ENCODE measurements around the gene VMP1. TPM values are rescaled to one million over a fixed set of nuclear protein-coding genes. Genes with fewer than 3 reads are reported as not detected.

VMP1 gene
- total and polyA plus RNA-seq, 4 experiments from 2014 or later: 52.9 to 113 (median 93.5) TPM

DNA sequence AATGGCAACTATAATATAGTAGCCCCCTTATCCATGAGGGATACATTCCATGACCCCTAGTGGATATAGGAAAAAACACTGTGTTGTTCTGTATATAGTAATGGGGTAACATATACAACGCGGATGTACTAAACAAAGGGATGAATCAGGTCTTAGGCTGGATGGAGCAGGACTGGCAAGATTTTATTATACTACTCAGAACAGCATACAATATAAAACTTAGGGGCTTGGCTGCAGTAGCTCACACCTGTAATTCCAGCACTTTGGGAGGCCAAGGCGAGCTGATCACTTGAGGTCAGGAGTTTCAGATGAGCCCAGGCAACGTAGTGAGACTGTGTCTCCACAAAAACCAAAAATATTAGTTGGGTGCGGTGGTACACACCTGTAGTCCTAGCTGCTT is 26.8 kb downstream of the VMP1 start:
- H3K9me3 Mint-ChIP-seq: no peaks in the 10 kb centered on the region
- no peak for DNase-seq
- no peak overlapping the region for H3K27ac ChIP-seq (ENCODE audit: low read depth, low read length)
- H3K9me3 ChIP-seq (ENCODE audit: control insufficient read depth in 1 of 2, low read length in 2 of 2): no peaks in the 10 kb centered on the region
- H3K27ac Mint-ChIP-seq: no peak overlapping the region
- H3K4me1 Mint-ChIP-seq: peaks cover 8 to 14% (median 10%) of the 10 kb centered on the region in 4 donors
- H3K27me3 Mint-ChIP-seq: no peaks in the 10 kb centered on the region
- intact Hi-C loops (cut with micrococcal nuclease): no loop called here
- POLR2A ChIA-PET (ENCODE audit: partially characterized antibody): interaction anchor here (0.7 kb wide), 1 partner anchor 125 kb away, joined by 3 read pairs; no protein-coding TSS in a partner anchor
- H3K4me3 Mint-ChIP-seq: no peak overlapping the region
- peaks cover 10% of the 10 kb centered on the region for H3K4me1 ChIP-seq (ENCODE audit: insufficient read depth, low read length)
- H3K27me3 ChIP-seq (ENCODE audit: insufficient read depth, low read length): no peaks in the 10 kb centered on the region
- CTCF ChIA-PET (ENCODE audit: partially characterized antibody): interaction anchor here (1.2 to 1.5 kb wide), 3 partner anchors 9 to 15 kb away, joined by 3 to 4 read pairs (median 3); no protein-coding TSS in a partner anchor
- H3K36me3 ChIP-seq (ENCODE audit: insufficient read depth, low read length): peaks cover 12% of the 10 kb centered on the region
- H3K4me3 ChIP-seq (ENCODE audit: low read length in 2 of 2): no peak overlapping the region
- H3K36me3 Mint-ChIP-seq: peaks cover 17 to 30% of the 10 kb centered on the region in 2 donors

DNA sequence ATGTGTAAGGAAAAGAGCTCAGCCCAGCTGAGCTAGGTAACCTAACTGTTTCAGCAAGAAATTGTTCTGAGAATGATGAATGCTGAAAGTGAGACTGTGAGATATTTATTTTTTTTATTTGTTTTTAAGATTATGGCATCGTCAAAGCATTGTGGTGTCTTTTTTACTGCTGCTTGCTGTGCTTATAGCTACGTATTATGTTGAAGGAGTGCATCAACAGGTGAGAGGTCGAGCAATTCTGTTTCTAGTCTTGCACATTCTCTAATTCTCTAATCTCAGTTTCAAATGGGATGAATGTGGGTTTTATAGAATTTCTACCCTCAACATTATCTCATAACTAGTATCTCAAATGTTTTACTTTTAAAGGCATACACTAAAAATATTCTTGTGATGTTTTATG is 29.9 kb downstream of the VMP1 start:
- POLR2A ChIA-PET (ENCODE audit: partially characterized antibody): no interaction called here
- no peak overlapping the region for H3K27ac ChIP-seq (ENCODE audit: low read depth, low read length)
- no peaks in the 10 kb centered on the region for H3K9me3 ChIP-seq (ENCODE audit: control insufficient read depth in 1 of 2, low read length in 2 of 2)
- no peaks in the 10 kb centered on the region for H3K27me3 ChIP-seq (ENCODE audit: insufficient read depth, low read length)
- Mint-ChIP-seq H3K36me3 (peaks cover 22 to 33% of the 10 kb centered on the region in 2 donors), H3K27me3 (no peaks in the 10 kb centered on the region), H3K27ac (no peak overlapping the region), H3K9me3 (no peaks in the 10 kb centered on the region), H3K4me3 (no peak overlapping the region), H3K4me1 (no peaks in the 10 kb centered on the region)
- H3K36me3 ChIP-seq (ENCODE audit: insufficient read depth, low read length): peaks cover 12% of the 10 kb centered on the region
- H3K4me3 ChIP-seq (ENCODE audit: low read length in 2 of 2): no peak overlapping the region
- intact Hi-C loops (cut with micrococcal nuclease): no loop called here
- H3K4me1 ChIP-seq (ENCODE audit: insufficient read depth, low read length): no peaks in the 10 kb centered on the region
- no peak for DNase-seq
- CTCF ChIA-PET (ENCODE audit: partially characterized antibody): no interaction called here

DNA sequence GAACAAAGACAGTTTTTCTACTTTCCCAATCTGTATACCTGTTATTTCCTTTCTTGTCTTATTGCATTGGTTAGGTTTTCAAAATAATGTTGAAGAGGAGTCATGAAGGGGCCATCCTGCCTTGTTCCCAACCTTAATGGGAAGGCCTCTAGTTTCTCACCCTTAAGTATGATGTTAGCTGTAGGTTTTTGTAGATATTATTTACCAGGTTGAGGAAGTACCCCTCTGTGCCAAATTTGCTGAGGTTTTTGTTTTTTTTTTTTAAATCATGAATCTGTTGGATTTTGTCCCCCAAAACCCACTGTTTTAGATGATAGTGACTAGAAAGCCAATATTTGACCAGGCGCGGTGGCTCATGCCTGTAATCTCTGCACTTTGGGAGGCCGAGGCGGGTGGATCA is 36.4 kb downstream of the VMP1 start:
- Mint-ChIP-seq H3K4me3 (no peak overlapping the region), H3K4me1 (peaks cover 0 to 6% (median under 1%) of the 10 kb centered on the region in 4 donors)
- H3K36me3 ChIP-seq (ENCODE audit: insufficient read depth, low read length): no peaks in the 10 kb centered on the region

DNA sequence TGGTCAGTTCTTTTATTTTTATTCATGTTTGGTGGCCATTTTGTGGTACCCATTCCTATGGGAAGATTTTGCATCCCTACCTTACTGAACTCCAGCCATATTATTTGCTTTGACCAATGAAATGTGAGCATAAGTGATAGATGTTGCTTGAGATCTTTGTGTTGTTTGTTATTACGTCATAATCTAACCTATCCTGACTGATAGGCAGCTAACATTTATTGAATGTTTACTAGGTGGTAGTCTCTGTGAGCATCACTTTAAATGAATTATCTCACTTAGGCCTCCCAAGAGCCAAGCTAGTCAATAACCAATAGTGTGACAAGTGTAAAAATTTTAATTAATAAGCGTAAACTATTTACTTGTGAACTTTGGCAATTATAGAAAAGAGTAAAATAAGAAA is 37.6 kb downstream of the VMP1 start:
- H3K27ac ChIP-seq (ENCODE audit: low read depth, low read length): no peak overlapping the region
- no peaks in the 10 kb centered on the region for H3K27me3 ChIP-seq (ENCODE audit: insufficient read depth, low read length)
- no peaks in the 10 kb centered on the region for H3K27me3 Mint-ChIP-seq
- H3K27ac Mint-ChIP-seq: peak overlapping the region in 1 of 7 donors; percentile 60
- H3K9me3 ChIP-seq (ENCODE audit: control insufficient read depth in 1 of 2, low read length in 2 of 2): no peaks in the 10 kb centered on the region
- intact Hi-C loops (cut with micrococcal nuclease): loop anchor here (5.0 kb wide), 1 partner anchor 292 kb away; no protein-coding TSS in a partner anchor
- ChIA-PET POLR2A (ENCODE audit: partially characterized antibody) (interaction anchor here (0.9 to 1.1 kb wide), 2 partner anchors 38 to 149 kb away, joined by 3 read pairs; partner anchors contain the start of gene PTRH2), CTCF (ENCODE audit: partially characterized antibody) (interaction anchor here (1.0 to 10.5 kb wide), 5 partner anchors 9 to 293 kb away, joined by 3 to 76 read pairs (median 4); no protein-coding TSS in a partner anchor)
- peaks cover 0 to 2% (median 0%) of the 10 kb centered on the region in 8 donors for H3K9me3 Mint-ChIP-seq
- H3K4me1 ChIP-seq (ENCODE audit: insufficient read depth, low read length): no peaks in the 10 kb centered on the region
- H3K4me3 ChIP-seq (ENCODE audit: low read length in 2 of 2): no peak overlapping the region
- no peak overlapping the region for H3K4me3 Mint-ChIP-seq
- no peak for DNase-seq
- peaks cover 13 to 19% of the 10 kb centered on the region in 2 donors for H3K36me3 Mint-ChIP-seq
- no peaks in the 10 kb centered on the region for H3K36me3 ChIP-seq (ENCODE audit: insufficient read depth, low read length)
- H3K4me1 Mint-ChIP-seq: peaks cover 0 to 6% (median under 1%) of the 10 kb centered on the region in 4 donors

More for the DNA sequence above, 36.4 kb downstream of the VMP1 start:
- H3K36me3 Mint-ChIP-seq: peaks cover 13 to 19% of the 10 kb centered on the region in 2 donors
- H3K27me3 Mint-ChIP-seq: no peaks in the 10 kb centered on the region
- POLR2A ChIA-PET (ENCODE audit: partially characterized antibody): no interaction called here
- Histone ChIP-seq H3K27me3 (ENCODE audit: insufficient read depth, low read length) (no peaks in the 10 kb centered on the region), H3K4me1 (ENCODE audit: insufficient read depth, low read length) (no peaks in the 10 kb centered on the region), H3K4me3 (ENCODE audit: low read length in 2 of 2) (no peak overlapping the region), H3K27ac (ENCODE audit: low read depth, low read length) (no peak overlapping the region), H3K9me3 (ENCODE audit: control insufficient read depth in 1 of 2, low read length in 2 of 2) (no peaks in the 10 kb centered on the region)
- H3K27ac Mint-ChIP-seq: peak overlapping the region in 1 of 7 donors; percentile 65
- peaks cover 0 to 2% (median 0%) of the 10 kb centered on the region in 8 donors for H3K9me3 Mint-ChIP-seq
- intact Hi-C loops (cut with micrococcal nuclease): no loop called here
- DNase-seq: no peak
- CTCF ChIA-PET (ENCODE audit: partially characterized antibody): interaction anchor here (0.7 to 2.4 kb wide), 2 partner anchors 10 to 132 kb away, joined by 3 to 9 read pairs; no protein-coding TSS in a partner anchor

DNA sequence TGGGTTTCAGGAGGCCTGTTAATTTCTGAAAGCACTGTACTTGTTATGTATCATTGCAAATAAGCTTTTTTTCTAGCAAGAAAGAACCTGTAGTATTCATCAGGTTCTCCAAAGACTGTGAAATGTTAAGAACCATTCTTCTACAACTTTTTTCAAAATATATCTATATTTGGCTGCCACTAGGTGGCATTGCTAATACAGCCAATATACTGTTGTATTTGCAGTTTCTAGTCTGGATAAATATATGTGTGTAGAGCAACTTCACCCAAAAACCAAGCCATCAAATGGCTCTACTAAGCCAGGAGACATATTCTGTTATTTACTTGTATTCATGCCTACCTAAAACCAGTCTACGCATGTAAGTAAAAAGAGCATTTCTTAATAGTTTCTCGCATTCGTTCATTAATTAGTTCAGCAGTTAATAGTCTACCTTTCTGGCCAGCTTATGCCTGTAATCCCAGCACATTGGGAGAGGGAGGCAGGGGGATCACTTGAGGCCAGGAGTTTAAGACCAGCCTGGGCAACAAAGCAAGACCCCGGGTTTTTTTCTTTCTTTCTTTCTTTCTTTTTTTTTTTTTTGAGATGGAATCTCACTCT is 39.5 kb downstream of the VMP1 start:
- Mint-ChIP-seq H3K4me1 (peaks cover 3 to 8% (median 3%) of the 10 kb centered on the region in 4 donors), H3K9me3 (peaks cover 0 to 2% (median 0%) of the 10 kb centered on the region in 8 donors), H3K36me3 (peaks cover 9 to 13% of the 10 kb centered on the region in 2 donors), H3K27ac (no peak overlapping the region), H3K27me3 (no peaks in the 10 kb centered on the region), H3K4me3 (no peak overlapping the region)
- Histone ChIP-seq H3K27ac (ENCODE audit: low read depth, low read length) (no peak overlapping the region), H3K4me1 (ENCODE audit: insufficient read depth, low read length) (peaks cover 4% of the 10 kb centered on the region), H3K27me3 (ENCODE audit: insufficient read depth, low read length) (no peaks in the 10 kb centered on the region), H3K9me3 (ENCODE audit: control insufficient read depth in 1 of 2, low read length in 2 of 2) (no peaks in the 10 kb centered on the region), H3K36me3 (ENCODE audit: insufficient read depth, low read length) (no peaks in the 10 kb centered on the region), H3K4me3 (ENCODE audit: low read length in 2 of 2) (no peak overlapping the region)
- intact Hi-C loops (cut with micrococcal nuclease): loop anchor here (1.0 to 5.0 kb wide), 2 partner anchors 112 to 290 kb away; no protein-coding TSS in a partner anchor
- CTCF ChIA-PET (ENCODE audit: partially characterized antibody): interaction anchor here (0.7 to 10.5 kb wide), 9 partner anchors 14 to 292 kb away, joined by 3 to 132 read pairs (median 3); no protein-coding TSS in a partner anchor
- POLR2A ChIA-PET (ENCODE audit: partially characterized antibody): interaction anchor here (1.1 to 2.3 kb wide), 2 partner anchors 91 to 113 kb away, joined by 4 to 5 read pairs; no protein-coding TSS in a partner anchor
- DNase-seq: peak in 4 of 5 donors; percentile 33 to 38 (median 36)

DNA sequence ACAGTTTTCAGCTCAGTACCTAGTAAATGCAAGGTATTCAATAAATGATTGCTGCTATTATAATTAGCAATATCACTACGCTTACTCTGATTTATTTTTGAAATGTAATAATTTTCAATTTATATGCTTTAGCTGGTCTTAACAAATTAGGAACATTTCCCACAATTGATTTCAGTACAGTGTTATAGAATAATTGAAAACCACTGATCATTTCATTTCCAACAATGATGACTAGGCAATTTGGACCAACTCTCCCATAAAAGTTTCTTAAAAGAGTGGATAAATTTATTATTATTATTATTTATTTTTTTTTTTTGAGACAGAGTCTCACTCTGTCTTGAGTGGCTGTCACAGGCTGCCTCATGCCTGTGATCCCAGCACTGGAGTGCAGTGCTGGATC is 41.1 kb downstream of the VMP1 start:
- H3K9me3 Mint-ChIP-seq: peaks cover 0 to 2% (median 0%) of the 10 kb centered on the region in 8 donors
- no peaks in the 10 kb centered on the region for H3K27me3 Mint-ChIP-seq
- no peak overlapping the region for H3K4me3 ChIP-seq (ENCODE audit: low read length in 2 of 2)
- H3K36me3 Mint-ChIP-seq: peaks cover 0 to 3% of the 10 kb centered on the region in 2 donors
- H3K4me1 ChIP-seq (ENCODE audit: insufficient read depth, low read length): peaks cover 12% of the 10 kb centered on the region
- H3K27ac Mint-ChIP-seq: no peak overlapping the region
- CTCF ChIA-PET (ENCODE audit: partially characterized antibody): interaction anchor here (0.8 to 10.5 kb wide), 5 partner anchors 15 to 290 kb away, joined by 3 to 132 read pairs (median 10); no protein-coding TSS in a partner anchor
- no peaks in the 10 kb centered on the region for H3K9me3 ChIP-seq (ENCODE audit: control insufficient read depth in 1 of 2, low read length in 2 of 2)
- intact Hi-C loops (cut with micrococcal nuclease): loop anchor here (5.0 kb wide), 1 partner anchor 289 kb away; no protein-coding TSS in a partner anchor
- H3K4me1 Mint-ChIP-seq: peaks cover 8 to 13% (median 12%) of the 10 kb centered on the region in 4 donors
- no peak overlapping the region for H3K27ac ChIP-seq (ENCODE audit: low read depth, low read length)
- no peak for DNase-seq
- no peaks in the 10 kb centered on the region for H3K36me3 ChIP-seq (ENCODE audit: insufficient read depth, low read length)
- no peaks in the 10 kb centered on the region for H3K27me3 ChIP-seq (ENCODE audit: insufficient read depth, low read length)
- POLR2A ChIA-PET (ENCODE audit: partially characterized antibody): interaction anchor here (0.8 to 2.3 kb wide), 3 partner anchors 30 to 111 kb away, joined by 3 to 5 read pairs (median 4); no protein-coding TSS in a partner anchor
- no peak overlapping the region for H3K4me3 Mint-ChIP-seq

DNA sequence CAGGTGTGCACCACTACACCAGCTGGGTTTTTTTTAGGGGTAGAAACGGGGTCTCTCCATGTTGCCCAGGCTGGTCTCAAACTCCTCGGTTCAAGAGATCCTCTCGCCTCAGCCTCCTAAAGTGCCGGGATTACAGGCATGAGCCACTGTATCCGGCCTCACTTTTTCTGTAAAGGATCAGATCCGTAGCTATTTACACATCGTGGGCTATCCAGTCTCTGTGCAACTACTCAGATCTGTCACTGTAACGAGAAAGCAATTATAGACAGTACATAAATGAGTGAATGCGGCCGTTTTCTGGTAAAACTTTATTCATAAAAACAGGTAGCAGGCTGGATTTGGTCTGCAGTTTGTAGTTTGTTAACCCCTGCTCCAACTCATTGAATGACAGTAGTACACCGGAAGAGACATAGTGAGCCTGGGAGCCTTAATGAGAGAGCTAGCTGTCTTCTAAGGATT is 44.5 kb downstream of the VMP1 start:
- H3K9me3 Mint-ChIP-seq: no peaks in the 10 kb centered on the region
- Histone ChIP-seq H3K4me3 (ENCODE audit: low read length in 2 of 2) (no peak overlapping the region), H3K36me3 (ENCODE audit: insufficient read depth, low read length) (no peaks in the 10 kb centered on the region), H3K9me3 (ENCODE audit: control insufficient read depth in 1 of 2, low read length in 2 of 2) (no peaks in the 10 kb centered on the region), H3K4me1 (ENCODE audit: insufficient read depth, low read length) (peaks cover 28% of the 10 kb centered on the region), H3K27me3 (ENCODE audit: insufficient read depth, low read length) (no peaks in the 10 kb centered on the region), H3K27ac (ENCODE audit: low read depth, low read length) (peak overlapping the region; percentile 46)
- peak overlapping the region; percentile 29 to 77 (median 46) for H3K4me3 Mint-ChIP-seq
- peak in 1 of 5 donors; percentile 19 for DNase-seq
- peaks cover 0 to 4% of the 10 kb centered on the region in 2 donors for H3K36me3 Mint-ChIP-seq
- no peaks in the 10 kb centered on the region for H3K27me3 Mint-ChIP-seq
- ChIA-PET POLR2A (ENCODE audit: partially characterized antibody) (interaction anchor here (1.0 to 5.5 kb wide), 13 partner anchors 10 to 285 kb away, joined by 3 to 87 read pairs (median 5); partner anchors contain the start of genes PTRH2, RPS6KB1, TUBD1 and VMP1), CTCF (ENCODE audit: partially characterized antibody) (interaction anchor here (0.6 to 10.5 kb wide), 13 partner anchors 11 to 287 kb away, joined by 3 to 132 read pairs (median 12); partner anchors contain the start of genes PTRH2, RPS6KB1, TUBD1 and VMP1)
- peak overlapping the region; percentile 57 to 91 (median 77) for H3K27ac Mint-ChIP-seq
- H3K4me1 Mint-ChIP-seq: peaks cover 20 to 38% (median 25%) of the 10 kb centered on the region in 4 donors
- intact Hi-C loops (cut with micrococcal nuclease): loop anchor here (2.0 kb wide), 1 partner anchor 161 kb away; no protein-coding TSS in a partner anchor

Data from CD4-positive, alpha-beta memory T cell (primary cell).